NAMALWA (cell line): ENCODE data around the gene CUEDC2.
A peak's percentile ranks its signal among the peaks of the same experiment; 100 is the strongest.

ENCODE experiments used
- DNase-seq: peaks from one replicate; pipeline ENCODE4 v3.0.0-alpha.2; 2015; ENCODE audit warnings: low spot score

The CUEDC2 gene

GRCh38 chr10:102396730-102397151, 35.6 kb downstream of the CUEDC2 start:
- DNase-seq = no peak

- DNase-seq = no peak
Observed at GRCh38 chr10:102396317-102396650, 36.1 kb downstream of the CUEDC2 start.

- DNase-seq = peak; percentile 91
Observed at GRCh38 chr10:102395400-102396316, 36.7 kb downstream of the CUEDC2 start, which contains the start of gene NFKB2. Gene NFKB2 (plus strand): TSS chr10:102395705. CDS start chr10:102395960, 255 bp downstream.

GRCh38 chr10:102394801-102395399, 37.5 kb downstream of the CUEDC2 start:
- peak; percentile 80 for DNase-seq

GRCh38 chr10:102394079-102394800, 38.1 kb downstream of the CUEDC2 start:
- DNase-seq = peak; percentile 98

GRCh38 chr10:102393411-102394078, 38.8 kb downstream of the CUEDC2 start:
- no peak for DNase-seq

GRCh38 chr10:102392306-102392705, 40.1 kb downstream of the CUEDC2 start:
- no peak for DNase-seq

GRCh38 chr10:102389894-102390293, 42.5 kb downstream of the CUEDC2 start:
- no peak for DNase-seq

- DNase-seq = no peak
Observed at GRCh38 chr10:102384606-102385429, 47.6 kb downstream of the CUEDC2 start.

- DNase-seq = no peak
Observed at GRCh38 chr10:102384053-102384452, 48.3 kb downstream of the CUEDC2 start.

GRCh38 chr10:102382871-102383270, 49.5 kb downstream of the CUEDC2 start:
- no peak for DNase-seq

- DNase-seq = no peak
Observed at GRCh38 chr10:102381983-102382382, 50.4 kb downstream of the CUEDC2 start.

- no peak for DNase-seq
Observed at GRCh38 chr10:102379383-102379782, 53.0 kb downstream of the CUEDC2 start.

- no peak for DNase-seq
Observed at GRCh38 chr10:102376901-102377300, 55.5 kb downstream of the CUEDC2 start.

GRCh38 chr10:102375867-102376266, 56.5 kb downstream of the CUEDC2 start:
- no peak for DNase-seq

GRCh38 chr10:102375250-102375649, 57.1 kb downstream of the CUEDC2 start:
- no peak for DNase-seq
